Mesodermal cell (in vitro differentiated cells): ENCODE data around the gene RNF207.
"Not testable (repeated sequence)": the region's sequence is repeated elsewhere in the genome, so short reads cannot be mapped to it uniquely, and the experiment has no call there.

Experiments used
- H3K27ac ChIP-seq: 2 replicates; pipeline ENCODE4 v1.7.0; 2013; ENCODE audit warnings: mild to moderate bottlenecking, low read depth, low read length, moderate library complexity; ENCODE audit not compliant: severe bottlenecking
- H3K36me3 ChIP-seq: 2 replicates; pipeline ENCODE4 v1.7.1; 2013; ENCODE audit warnings: mild to moderate bottlenecking, low read length, moderate library complexity; ENCODE audit not compliant: control insufficient read depth, insufficient read depth
- H3K4me1 ChIP-seq: one replicate; pipeline ENCODE4 v1.7.1; 2013; ENCODE audit warnings: mild to moderate bottlenecking, low read length; ENCODE audit not compliant: insufficient read depth, control insufficient read depth, poor library complexity, severe bottlenecking
- H3K4me3 ChIP-seq: 2 replicates; pipeline ENCODE4 v1.7.0; 2013; ENCODE audit warnings: low read length, control low read depth, mild to moderate bottlenecking; ENCODE audit not compliant: insufficient read depth, poor library complexity, severe bottlenecking; ENCODE audit errors: extremely low read depth
- H3K9me3 ChIP-seq: 2 replicates; pipeline ENCODE4 v1.7.1; 2013; ENCODE audit warnings: mild to moderate bottlenecking, low read length, moderate library complexity; ENCODE audit not compliant: control insufficient read depth
- WGBS, 2 experiments: methylation state at CpG; one replicate each; pipeline ENCODE4 v1.1.5; 2013; ENCODE audit warnings: missing lambda C conversion rate in 2 of 2; ENCODE audit not compliant: insufficient coverage in 2 of 2; 5-methylcytosine and 5-hydroxymethylcytosine counted together

Gene RNF207

GRCh38 chr1:6207075-6207885 lies 1.4 kb downstream of the RNF207 start:
- 91 to 95% methylated on average over 16 to 19 of the region's 19 CpGs for WGBS, 2 experiments
- no peaks in the 10 kb centered on the region for H3K36me3 ChIP-seq
- H3K27ac ChIP-seq = no peak overlapping the region
- H3K4me3 ChIP-seq = no peak overlapping the region
- peaks cover 10% of the 10 kb centered on the region for H3K4me1 ChIP-seq
- H3K9me3 ChIP-seq = no peaks in the 10 kb centered on the region

DNA sequence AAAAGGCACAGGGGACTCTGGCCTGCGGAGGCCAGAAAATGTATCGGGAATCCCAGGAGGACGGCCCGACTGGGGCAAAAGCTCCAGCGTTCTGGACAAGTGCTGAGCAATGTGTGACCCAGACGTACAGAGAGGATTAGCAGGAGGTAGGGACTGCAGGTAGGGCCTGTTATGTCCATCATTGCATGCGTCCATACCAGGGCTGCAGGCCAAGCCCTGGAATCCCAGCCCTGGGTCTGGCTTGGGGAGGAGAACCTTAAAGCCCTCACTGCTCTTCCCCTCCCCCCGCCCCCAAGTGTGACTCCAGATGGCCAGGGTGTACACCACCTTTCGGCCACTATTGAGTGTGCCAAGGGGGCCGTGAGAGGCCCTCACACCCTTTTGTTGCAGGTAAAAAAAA lies 2.0 kb downstream of the RNF207 start:
- no peaks in the 10 kb centered on the region for H3K9me3 ChIP-seq
- H3K4me1 ChIP-seq = peaks cover 10% of the 10 kb centered on the region
- no peak overlapping the region for H3K4me3 ChIP-seq
- H3K36me3 ChIP-seq = no peaks in the 10 kb centered on the region
- no peak overlapping the region for H3K27ac ChIP-seq
- 93% methylated on average over 7 to 8 of the region's 10 CpGs for WGBS, 2 experiments

GRCh38 chr1:6208723-6209660 lies 3.1 kb downstream of the RNF207 start:
- WGBS, 2 experiments = 7 to 8% methylated on average over 66 to 85 of the region's 99 CpGs
- H3K9me3 ChIP-seq = no peaks in the 10 kb centered on the region
- H3K4me1 ChIP-seq = peaks cover 10% of the 10 kb centered on the region
- no peaks in the 10 kb centered on the region for H3K36me3 ChIP-seq
- no peak overlapping the region for H3K27ac ChIP-seq
- H3K4me3 ChIP-seq = peak overlapping the region; percentile 30

GRCh38 chr1:6209661-6210580 lies 4.0 kb downstream of the RNF207 start:
- WGBS, 2 experiments = 81 to 83% methylated on average over 11 to 12 of the region's 17 CpGs
- Histone ChIP-seq H3K4me3 (peak overlapping the region; percentile 30), H3K36me3 (no peaks in the 10 kb centered on the region), H3K4me1 (peaks cover 8% of the 10 kb centered on the region), H3K27ac (no peak overlapping the region), H3K9me3 (no peaks in the 10 kb centered on the region)

DNA sequence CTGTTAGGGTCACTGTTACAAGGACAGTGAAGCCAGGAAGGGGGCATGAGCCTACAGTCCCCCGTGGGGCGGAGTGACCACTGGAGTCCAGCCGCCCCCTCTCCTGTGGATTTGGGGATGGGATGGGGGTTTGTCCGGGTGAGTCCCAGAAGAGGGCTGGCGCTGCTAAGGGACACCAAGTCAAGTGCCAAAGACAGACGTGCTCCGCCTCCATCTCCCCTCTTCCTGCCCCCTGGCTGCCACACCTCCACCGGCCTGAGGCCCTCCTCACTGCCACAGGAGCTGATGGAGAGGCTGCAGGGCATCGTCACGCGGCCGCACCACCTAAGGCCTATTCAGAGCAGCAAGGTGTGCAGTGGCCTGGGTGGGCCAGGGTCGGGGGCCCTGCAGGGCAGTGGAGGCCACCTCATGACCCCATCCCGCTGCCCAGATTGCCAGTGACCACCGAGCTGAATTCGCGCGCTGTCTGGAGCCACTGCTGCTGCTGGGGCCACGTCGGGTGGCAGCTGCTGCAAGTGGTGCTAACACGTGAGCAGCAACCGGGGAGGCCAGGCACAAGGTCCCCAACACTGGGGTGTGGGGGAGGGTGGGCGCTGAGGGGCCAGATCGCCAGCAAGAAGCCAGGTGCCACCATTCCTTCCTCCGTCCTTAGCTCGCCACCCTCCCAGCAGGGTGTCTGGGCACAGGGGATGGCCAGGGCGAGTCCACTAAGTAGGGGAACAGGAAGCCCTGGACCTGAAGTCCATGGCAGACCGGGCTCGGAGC lies 4.9 kb downstream of the RNF207 start:
- H3K4me1 ChIP-seq = peaks cover 7% of the 10 kb centered on the region
- no peaks in the 10 kb centered on the region for H3K36me3 ChIP-seq
- no peak overlapping the region for H3K27ac ChIP-seq
- no peak overlapping the region for H3K4me3 ChIP-seq
- WGBS, 2 experiments = 88 to 91% methylated on average over 12 to 17 of the region's 29 CpGs
- no peaks in the 10 kb centered on the region for H3K9me3 ChIP-seq

- 92 to 95% methylated on average over 7 to 10 of the region's 16 CpGs for WGBS, 2 experiments
- Histone ChIP-seq H3K27ac (no peak overlapping the region), H3K9me3 (no peaks in the 10 kb centered on the region), H3K4me1 (peaks cover 5% of the 10 kb centered on the region), H3K36me3 (no peaks in the 10 kb centered on the region), H3K4me3 (no peak overlapping the region)
These were observed 5.8 kb downstream of the RNF207 start for GRCh38 chr1:6211731-6212130.

GRCh38 chr1:6212193-6212959 lies 6.5 kb downstream of the RNF207 start:
- Histone ChIP-seq H3K4me1 (no peaks in the 10 kb centered on the region), H3K36me3 (no peaks in the 10 kb centered on the region), H3K9me3 (no peaks in the 10 kb centered on the region), H3K27ac (no peak overlapping the region), H3K4me3 (no peak overlapping the region)
- 96% methylated on average over 9 to 14 of the region's 20 CpGs for WGBS, 2 experiments

GRCh38 chr1:6218375-6219164 lies 12.7 kb downstream of the RNF207 start:
- 92 to 97% methylated on average over 16 of the region's 16 CpGs for WGBS, 2 experiments
- H3K36me3 ChIP-seq = peaks cover 28% of the 10 kb centered on the region
- H3K4me3 ChIP-seq = no peak overlapping the region
- H3K4me1 ChIP-seq = no peaks in the 10 kb centered on the region
- H3K9me3 ChIP-seq = no peaks in the 10 kb centered on the region
- H3K27ac ChIP-seq = no peak overlapping the region

GRCh38 chr1:6219641-6220040 lies 13.7 kb downstream of the RNF207 start:
- H3K4me1 ChIP-seq, H3K27ac ChIP-seq, H3K4me3 ChIP-seq, H3K9me3 ChIP-seq: not testable (repeated sequence)
- 94 to 96% methylated on average over 6 to 7 of the region's 11 CpGs for WGBS, 2 experiments
- H3K36me3 ChIP-seq = peaks cover 39% of the 10 kb centered on the region
